HFF-Myc (cell line): ENCODE results near the gene GNA12.

ENCODE experiments used
- DNase-seq: peaks from one replicate; pipeline ENCODE4 v3.0.0-alpha.2; 2011; ENCODE audit warnings: low read depth; ENCODE audit errors: extremely low read depth
- H3K4me3 ChIP-seq: replicated peaks from 2 replicates; pipeline ENCODE4 v1.5.1; 2011; ENCODE audit warnings: low read depth, mild to moderate bottlenecking, control low read depth, low read length
- CTCF ChIP-seq: IDR thresholded peaks from 2 replicates; pipeline ENCODE4 v1.5.1; 2012; ENCODE audit warnings: mild to moderate bottlenecking, low read depth, low read length, control low read depth; ENCODE audit errors: missing control alignments

Gene GNA12

GRCh38 chr7:2800220-2800930, 43.7 kb downstream of the GNA12 start:
- no peak for TF ChIP-seq CTCF
- no peak overlapping the region for H3K4me3 ChIP-seq

GRCh38 chr7:2799253-2799652, 44.9 kb downstream of the GNA12 start:
- no peak for TF ChIP-seq CTCF
- H3K4me3 ChIP-seq, result no peak overlapping the region
- DNase-seq, result no peak

More at GRCh38 chr7:2800220-2800930, 43.7 kb downstream of the GNA12 start:
- no peak for DNase-seq

GRCh38 chr7:2798669-2799068, 45.4 kb downstream of the GNA12 start:
- no peak for DNase-seq
- no peak overlapping the region for H3K4me3 ChIP-seq
- TF ChIP-seq CTCF, result no peak

- no peak overlapping the region for H3K4me3 ChIP-seq
- TF ChIP-seq CTCF, result no peak
Measured at GRCh38 chr7:2796358-2797352, 47.5 kb downstream of the GNA12 start.

GRCh38 chr7:2795906-2796305, 48.2 kb downstream of the GNA12 start:
- DNase-seq, result no peak
- TF ChIP-seq CTCF, result no peak
- no peak overlapping the region for H3K4me3 ChIP-seq

More at GRCh38 chr7:2796358-2797352, 47.5 kb downstream of the GNA12 start:
- DNase-seq, result no peak

GRCh38 chr7:2794836-2795636, 49.1 kb downstream of the GNA12 start:
- no peak for TF ChIP-seq CTCF
- DNase-seq, result no peak
- no peak overlapping the region for H3K4me3 ChIP-seq
